OCI-LY1 (cell line): ENCODE results near the gene PGA5.
"Not testable (repeated sequence)": the region's sequence is repeated elsewhere in the genome, so short reads cannot be mapped to it uniquely, and the experiment has no call there.

ENCODE experiments used
- CTCF ChIP-seq: fragments of 200-600 bp; sonication (generic), shearing (Covaris generic); IDR thresholded peaks from 2 replicates; pipeline ENCODE4 v1.5.1; 2017; ENCODE audit warnings: mild to moderate bottlenecking, antibody characterized with exemption, low read length, moderate library complexity, mixed read lengths
- EZH2 ChIP-seq: fragments of 200-600 bp; sonication (generic), shearing (Covaris generic); IDR thresholded peaks from 2 replicates; pipeline ENCODE4 v1.8.0; 2017; ENCODE audit warnings: borderline replicate concordance, mixed run types, mild to moderate bottlenecking, antibody characterized with exemption, low read length, moderate library complexity, mixed read lengths

- not testable (repeated sequence) for TF ChIP-seq CTCF, EZH2
These were observed 18.3 kb upstream of the PGA5 start for GRCh38 chr11:61222692-61223091.
